Epithelial cell of prostate (primary cell): ENCODE data around the gene SH2D6.

Source experiments
- DNase-seq: peaks from one replicate; pipeline ENCODE4 v3.0.0-alpha.2; 2011; ENCODE audit warnings: low read depth, low spot score
- H3K27ac ChIP-seq: fragments of 450-650 bp; 2 replicates; pipeline ENCODE4 v1.5.1; 2017; ENCODE audit warnings: mild to moderate bottlenecking

SH2D6 gene

GRCh38 chr2:85420536-85421259 is 2.2 kb downstream of the SH2D6 start:
- H3K27ac ChIP-seq: peak overlapping the region; percentile 93
- DNase-seq: no peak

GRCh38 chr2:85421260-85422071 is 3.0 kb downstream of the SH2D6 start:
- peak overlapping the region; percentile 93 for H3K27ac ChIP-seq
- DNase-seq: peak; percentile 57

GRCh38 chr2:85422072-85422457 is 3.6 kb downstream of the SH2D6 start:
- DNase-seq: no peak

GRCh38 chr2:85423525-85423924 is 5.0 kb downstream of the SH2D6 start:
- DNase-seq: no peak
- H3K27ac ChIP-seq: no peak overlapping the region

More at GRCh38 chr2:85422072-85422457, 3.6 kb downstream of the SH2D6 start:
- H3K27ac ChIP-seq: peak overlapping the region; percentile 93

- H3K27ac ChIP-seq: no peak overlapping the region
- no peak for DNase-seq
Measured at GRCh38 chr2:85425588-85425987, 7.1 kb downstream of the SH2D6 start.

- DNase-seq: no peak
- H3K27ac ChIP-seq: no peak overlapping the region
Measured at GRCh38 chr2:85427300-85427835, 8.9 kb downstream of the SH2D6 start.

- no peak for DNase-seq
- H3K27ac ChIP-seq: no peak overlapping the region
Measured at GRCh38 chr2:85428343-85428881, 9.9 kb downstream of the SH2D6 start.

GRCh38 chr2:85429213-85429923 is 10.9 kb downstream of the SH2D6 start:
- H3K27ac ChIP-seq: no peak overlapping the region
- DNase-seq: no peak

- H3K27ac ChIP-seq: no peak overlapping the region
- DNase-seq: no peak
Measured at GRCh38 chr2:85429924-85430289, 11.4 kb downstream of the SH2D6 start.

- no peak for DNase-seq
- no peak overlapping the region for H3K27ac ChIP-seq
Measured at GRCh38 chr2:85430752-85431569, 12.4 kb downstream of the SH2D6 start.

GRCh38 chr2:85431570-85432205 is 13.2 kb downstream of the SH2D6 start:
- H3K27ac ChIP-seq: no peak overlapping the region
- no peak for DNase-seq

GRCh38 chr2:85433511-85434089 is 15.1 kb downstream of the SH2D6 start:
- peak; percentile 58 for DNase-seq
- peak overlapping the region; percentile 58 for H3K27ac ChIP-seq

GRCh38 chr2:85434696-85435095 is 16.2 kb downstream of the SH2D6 start:
- DNase-seq: no peak
- peak overlapping the region; percentile 58 for H3K27ac ChIP-seq

GRCh38 chr2:85435220-85435958 is 16.9 kb downstream of the SH2D6 start:
- no peak for DNase-seq
- H3K27ac ChIP-seq: no peak overlapping the region

GRCh38 chr2:85435981-85436835 is 17.7 kb downstream of the SH2D6 start:
- peak overlapping the region; percentile 68 for H3K27ac ChIP-seq

GRCh38 chr2:85436836-85437487 is 18.4 kb downstream of the SH2D6 start:
- DNase-seq: no peak
- H3K27ac ChIP-seq: peak overlapping the region; percentile 68

More at GRCh38 chr2:85435981-85436835, 17.7 kb downstream of the SH2D6 start:
- DNase-seq: no peak
